ENCODE measurements around the gene RBM19.
"Not testable (repeated sequence)": the region's sequence is repeated elsewhere in the genome, so short reads cannot be mapped to it uniquely, and the experiment has no call there.

RBM19 gene

GRCh38 chr12:113905829-113906228 is 60.3 kb downstream of the RBM19 start:
- no peak for DNase-seq (ENCODE audit: low read depth, low spot score)

DNA sequence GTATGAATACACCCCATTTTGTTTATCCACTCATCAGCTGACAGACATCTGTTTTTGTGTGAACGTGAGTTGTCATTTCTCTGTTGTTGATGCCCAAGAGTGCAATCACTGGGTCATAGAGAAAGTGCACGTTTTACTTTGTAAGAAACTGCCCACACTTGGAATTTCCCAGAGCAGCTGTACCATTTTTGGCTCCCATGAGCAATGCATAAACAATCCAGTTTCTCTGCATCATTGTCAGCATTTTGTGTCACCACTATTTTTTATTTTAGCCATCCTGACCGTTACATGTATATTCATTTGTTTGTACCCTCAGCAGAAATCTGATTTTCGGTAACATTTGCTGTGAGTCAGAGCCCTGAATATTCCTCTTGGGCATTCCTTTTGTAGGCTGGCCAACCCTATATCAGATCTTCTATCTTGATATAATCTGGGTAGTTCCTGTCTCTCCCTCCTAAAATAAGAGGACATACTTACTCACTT is 62.7 kb downstream of the RBM19 start:
- no peak for DNase-seq (ENCODE audit: low read depth, low spot score)

GRCh38 chr12:113901319-113901718 is 64.8 kb downstream of the RBM19 start:
- not testable (repeated sequence) for DNase-seq (ENCODE audit: low read depth, low spot score)

DNA sequence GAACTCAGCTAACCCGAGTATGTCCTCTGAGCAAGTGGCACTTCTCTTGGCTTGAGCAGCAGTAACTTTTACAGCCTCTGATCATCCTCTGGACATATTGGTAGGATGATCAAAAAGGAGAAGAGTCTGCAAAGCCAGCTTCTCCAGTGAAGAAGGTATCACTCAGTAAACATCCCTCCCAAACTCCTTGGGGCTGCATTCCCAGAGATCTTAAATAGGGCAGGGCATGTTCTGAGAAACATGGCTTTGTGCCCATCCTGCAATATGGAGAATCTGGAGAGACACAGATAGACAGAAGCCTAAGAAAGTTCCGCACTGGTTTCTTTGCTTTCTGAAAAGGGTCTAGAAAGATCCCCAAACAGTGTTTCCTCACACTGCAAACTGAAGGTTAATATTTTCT is 65.4 kb downstream of the RBM19 start:
- DNase-seq (ENCODE audit: low read depth, low spot score) = no peak

DNA sequence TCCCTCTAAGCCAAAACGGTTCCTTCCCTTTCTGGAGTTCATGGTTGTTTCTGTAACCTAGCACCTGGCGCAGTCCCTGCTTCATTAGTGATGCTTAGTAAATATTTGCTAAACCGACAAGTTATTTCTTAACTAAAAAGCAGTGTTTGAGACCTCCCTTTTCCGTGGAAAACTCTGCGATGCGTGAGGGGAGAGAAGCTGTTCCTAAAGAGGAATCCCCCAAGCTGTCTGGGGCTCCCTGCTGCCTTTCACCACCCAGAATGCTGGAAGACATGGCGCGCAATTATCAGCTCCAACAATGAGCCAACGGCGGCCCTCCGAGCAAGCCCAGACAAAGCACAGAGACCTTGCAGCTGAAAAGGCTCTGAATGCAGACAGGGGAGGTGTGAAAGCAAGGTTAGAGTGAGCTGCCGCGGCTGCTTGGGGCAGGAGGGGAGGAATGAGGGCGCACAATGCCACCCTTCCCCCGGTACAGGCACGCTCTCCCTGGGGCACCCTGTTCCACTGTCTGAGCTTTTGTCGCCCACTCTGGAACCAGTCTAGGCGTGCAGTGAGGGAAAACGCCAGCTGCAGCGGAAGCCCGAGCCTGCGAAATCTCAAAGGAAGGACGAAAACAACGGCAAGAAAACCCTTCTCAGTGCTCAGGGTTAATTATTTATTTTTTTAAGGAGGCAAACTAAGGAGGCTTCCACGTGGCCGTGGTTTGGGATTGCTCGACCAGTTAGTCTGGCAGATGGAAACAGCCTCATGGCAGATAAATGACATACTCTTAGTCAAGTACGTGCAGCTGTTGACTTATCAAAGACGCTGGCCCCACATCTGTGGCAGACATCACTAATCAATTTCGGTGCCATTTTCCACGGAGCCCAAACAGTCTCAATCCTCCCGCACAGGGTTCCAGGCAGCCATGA is 66.3 kb downstream of the RBM19 start:
- no peak for DNase-seq (ENCODE audit: low read depth, low spot score)

DNA sequence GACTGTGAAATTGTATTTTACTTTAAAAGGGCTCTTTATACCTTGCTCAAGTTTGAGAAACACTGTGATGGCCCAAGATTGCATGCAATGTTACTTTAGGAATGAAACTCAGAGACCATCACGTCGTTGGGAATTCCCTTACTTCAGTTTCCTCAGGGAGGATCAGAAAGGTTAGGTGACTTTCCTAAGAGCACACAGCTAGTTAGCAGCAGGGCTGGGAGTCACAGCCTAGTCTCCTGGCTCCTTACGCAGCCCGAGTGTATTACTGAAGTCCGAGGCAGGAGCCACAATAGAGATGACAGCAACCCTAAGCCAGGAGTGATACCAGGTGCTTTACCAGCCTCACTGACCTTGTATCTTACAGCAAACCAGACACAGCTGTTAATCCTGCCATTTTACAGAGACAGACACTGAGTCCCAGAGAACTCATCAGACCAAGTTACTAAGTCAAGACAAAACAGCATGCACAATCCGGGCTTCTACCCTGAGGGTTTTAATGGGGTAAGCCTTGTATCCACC is 67.0 kb downstream of the RBM19 start:
- DNase-seq (ENCODE audit: low read depth, low spot score) = no peak

- no peak for DNase-seq (ENCODE audit: low read depth, low spot score)
These were observed 67.7 kb downstream of the RBM19 start for GRCh38 chr12:113898466-113898865.

DNA sequence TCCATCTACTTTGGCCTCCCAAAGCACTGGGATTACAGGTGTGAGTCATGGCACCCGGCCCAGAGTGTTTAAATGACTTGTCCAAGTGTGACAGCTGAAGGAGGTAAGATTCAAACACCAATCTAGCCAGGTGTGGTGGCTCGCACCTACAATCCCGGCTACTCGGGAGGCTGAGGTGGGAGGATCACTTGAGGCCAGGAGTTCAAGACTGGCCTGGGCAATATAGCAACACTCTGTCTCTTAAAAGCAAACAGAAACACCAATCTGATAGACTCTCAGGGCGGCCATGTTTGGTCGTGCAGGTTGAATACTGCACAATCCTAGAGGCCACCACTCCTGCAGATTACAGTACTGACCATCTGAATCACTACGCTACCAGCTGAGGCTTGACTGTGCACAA is 68.7 kb downstream of the RBM19 start:
- DNase-seq (ENCODE audit: low read depth, low spot score) = no peak

- DNase-seq (ENCODE audit: low read depth, low spot score) = no peak
These were observed 69.3 kb downstream of the RBM19 start for GRCh38 chr12:113896841-113897240.

- peak; percentile 40 for DNase-seq (ENCODE audit: low read depth, low spot score)
These were observed 69.9 kb downstream of the RBM19 start for GRCh38 chr12:113896194-113896593.

DNA sequence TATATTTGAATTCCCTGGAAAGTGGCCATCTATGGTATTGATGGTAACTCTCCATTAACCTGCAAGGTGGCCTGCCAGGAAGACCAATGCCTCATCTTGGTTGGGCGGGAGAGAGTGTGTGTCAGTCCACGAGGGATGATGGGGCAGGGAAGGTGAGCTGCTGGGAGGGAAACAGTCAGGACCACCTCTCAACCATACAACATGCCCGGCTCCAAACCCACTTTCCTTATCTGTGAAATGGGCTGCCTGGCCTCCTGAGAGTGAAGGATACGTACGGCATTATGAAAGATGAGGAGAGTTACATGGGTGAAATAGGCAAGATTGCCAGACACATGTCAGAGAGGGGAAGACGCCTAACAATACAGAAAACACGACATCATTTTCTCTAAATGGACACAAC is 70.9 kb downstream of the RBM19 start:
- no peak for DNase-seq (ENCODE audit: low read depth, low spot score)

DNA sequence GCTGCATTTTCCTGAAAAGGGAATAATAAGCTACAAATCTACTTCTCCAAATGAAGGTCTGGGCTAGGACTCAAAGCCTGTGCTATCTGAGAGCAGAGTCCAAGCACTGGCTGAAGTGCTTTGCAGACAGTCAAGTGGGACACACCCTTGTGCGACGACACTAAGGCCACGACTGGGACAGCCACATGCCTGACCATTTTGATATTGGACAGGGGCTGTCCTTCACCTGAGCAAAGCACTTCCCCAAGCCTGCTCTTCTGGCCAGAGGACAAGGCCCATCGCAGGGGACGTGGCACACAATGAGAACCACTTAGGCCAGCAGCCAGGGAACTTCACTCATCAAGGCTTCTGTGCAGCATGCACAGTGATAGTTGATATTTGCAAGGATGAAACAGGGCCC is 71.4 kb downstream of the RBM19 start:
- DNase-seq (ENCODE audit: low read depth, low spot score) = no peak

GRCh38 chr12:113893221-113893620 is 72.9 kb downstream of the RBM19 start:
- no peak for DNase-seq (ENCODE audit: low read depth, low spot score)

DNA sequence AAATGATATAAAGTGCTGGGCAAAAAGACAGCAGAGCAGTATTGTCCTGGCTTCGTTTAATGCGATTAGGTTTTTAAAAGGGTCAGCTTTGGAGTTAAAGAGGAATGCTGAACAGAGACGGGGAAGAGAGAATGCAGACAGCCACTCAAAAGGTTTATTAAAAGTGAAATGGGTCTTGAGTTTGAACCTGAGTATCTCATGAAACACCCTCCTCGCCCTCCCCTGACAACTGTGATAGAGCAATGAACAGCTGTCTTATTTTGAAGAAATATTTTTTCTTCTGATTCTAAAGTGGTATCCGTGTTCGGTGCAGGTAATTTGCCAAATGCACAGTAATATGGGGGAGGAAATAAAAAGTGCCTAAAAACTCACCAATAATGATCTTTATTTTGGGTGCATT is 73.6 kb downstream of the RBM19 start:
- DNase-seq (ENCODE audit: low read depth, low spot score) = no peak

DNA sequence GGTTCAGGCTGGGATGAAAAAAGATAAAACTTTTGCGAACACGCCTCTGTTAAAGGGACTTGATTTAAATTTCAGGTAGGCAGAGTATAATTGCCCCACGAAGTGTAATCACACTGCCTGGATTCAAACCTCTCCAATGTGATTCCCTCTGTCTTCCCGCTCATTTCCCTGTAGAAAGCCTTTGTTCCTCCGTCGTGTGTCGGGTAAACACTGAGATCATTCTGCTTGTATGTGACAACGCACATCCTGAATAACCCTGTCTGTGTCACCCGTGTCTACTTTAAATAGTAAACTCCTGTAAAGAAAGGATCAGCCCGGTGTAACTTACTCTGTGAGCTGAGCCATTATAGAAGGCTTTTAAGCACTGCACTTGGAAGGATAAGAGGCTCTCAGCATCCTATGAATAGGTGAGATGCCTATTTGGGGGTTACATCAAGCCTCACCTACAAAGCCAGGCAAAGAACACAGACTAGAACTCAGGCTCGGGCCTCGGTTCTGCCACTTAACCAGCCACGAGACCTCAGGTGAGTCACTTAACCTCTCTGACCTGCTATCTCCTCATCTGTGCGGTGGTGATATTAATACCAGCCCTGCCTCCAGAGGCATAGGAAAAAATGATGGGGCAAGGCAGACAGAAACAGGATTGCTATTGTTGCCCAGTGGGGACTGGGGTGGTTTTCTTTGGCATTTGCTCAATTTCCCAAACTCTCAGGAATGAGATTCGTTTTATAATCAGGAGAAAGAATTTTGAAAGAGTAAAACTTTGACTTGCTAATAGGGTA is 74.2 kb downstream of the RBM19 start:
- no peak for DNase-seq (ENCODE audit: low read depth, low spot score)

GRCh38 chr12:113891167-113891692 is 74.9 kb downstream of the RBM19 start:
- no peak for DNase-seq (ENCODE audit: low read depth, low spot score)

DNA sequence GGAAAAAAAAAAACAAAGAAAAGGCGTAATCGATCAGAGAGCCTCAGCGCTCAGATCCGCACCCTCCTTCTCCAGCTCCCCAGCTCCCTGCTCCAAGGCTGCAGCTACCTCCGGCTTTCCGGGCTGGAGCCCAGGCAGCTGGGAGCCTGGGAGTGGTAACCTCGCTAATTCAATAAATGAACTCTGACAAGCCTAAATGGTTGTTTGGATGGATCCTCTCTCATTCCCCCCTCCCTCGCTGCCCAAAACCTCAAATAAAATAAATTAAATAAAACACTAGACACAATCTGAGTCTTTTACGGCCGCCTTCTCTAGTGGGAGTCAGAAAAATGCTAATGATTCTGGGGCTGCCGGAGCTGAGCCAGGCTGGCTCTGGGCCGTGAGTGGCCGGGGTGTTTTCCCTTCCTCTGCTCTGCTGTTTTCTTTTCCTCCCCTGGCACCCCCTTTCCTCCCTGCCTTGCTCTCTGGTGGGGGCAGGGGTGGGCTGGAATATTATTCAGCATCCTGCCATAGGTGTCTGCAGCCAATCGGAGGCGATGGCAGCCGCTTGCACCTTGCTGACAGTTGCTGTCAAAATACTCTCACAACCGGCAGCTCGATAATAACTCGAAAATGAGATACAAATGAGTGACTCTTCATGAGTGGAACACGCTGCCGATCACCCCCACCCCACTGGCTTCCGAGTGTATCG is 76.1 kb downstream of the RBM19 start:
- no peak for DNase-seq (ENCODE audit: low read depth, low spot score)

DNA sequence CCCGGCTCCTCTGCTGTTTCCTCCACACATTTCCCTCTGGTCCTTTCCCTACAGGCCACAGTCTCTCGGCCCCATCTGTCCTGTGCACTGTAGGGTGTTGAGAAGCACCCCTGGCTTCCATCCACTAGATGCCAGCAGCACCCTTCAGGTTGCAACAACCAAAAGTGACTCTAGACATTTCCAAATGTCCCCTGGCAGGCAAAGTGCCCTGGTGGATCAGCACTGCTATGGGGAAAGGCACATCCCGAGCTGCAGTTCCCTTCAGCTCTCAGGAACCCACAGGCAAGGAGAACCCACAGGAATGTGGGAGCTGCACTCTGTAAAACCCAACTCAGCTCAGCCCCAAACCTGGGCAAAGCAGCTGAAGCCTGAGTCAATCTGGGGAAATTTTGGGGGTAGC is 77.0 kb downstream of the RBM19 start:
- no peak for DNase-seq (ENCODE audit: low read depth, low spot score)

DNA sequence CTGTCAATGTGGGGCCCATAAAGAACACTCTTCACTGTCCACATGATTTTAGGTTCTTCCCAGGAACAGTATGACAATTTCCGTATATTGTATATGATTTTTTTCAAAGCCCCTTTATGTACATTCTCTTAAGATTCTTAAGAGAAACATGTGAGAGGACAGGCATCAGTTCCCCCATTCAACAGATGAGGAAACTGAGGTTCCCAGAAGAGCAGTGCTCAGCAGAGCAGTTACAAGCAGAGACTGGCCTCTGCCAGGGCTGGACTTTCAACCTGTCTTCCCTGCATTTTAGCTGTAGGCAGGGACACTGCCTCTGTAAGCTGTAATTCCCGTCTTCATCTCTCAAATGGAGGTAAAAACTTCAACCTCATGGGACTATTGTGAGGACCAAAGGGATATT is 77.7 kb downstream of the RBM19 start:
- DNase-seq (ENCODE audit: low read depth, low spot score) = no peak

DNA sequence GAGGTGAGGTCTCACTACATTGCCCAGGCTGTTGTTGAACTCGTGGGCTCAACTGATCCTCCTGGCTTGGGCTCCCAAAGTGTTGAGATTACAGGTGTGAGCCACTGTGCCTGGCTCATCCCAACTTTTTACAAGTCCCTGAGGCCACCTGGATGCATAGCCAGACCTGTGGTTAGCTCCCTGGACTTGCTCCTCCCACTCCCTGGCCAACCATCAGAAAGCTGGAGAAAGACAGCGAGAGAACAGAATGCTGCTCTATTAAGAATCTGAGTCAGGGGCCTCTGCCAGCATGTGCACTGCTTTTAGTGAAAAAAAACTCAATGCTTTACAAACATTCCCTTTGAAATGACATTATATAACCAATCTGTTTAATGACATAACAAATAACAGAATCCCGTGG is 78.2 kb downstream of the RBM19 start:
- DNase-seq (ENCODE audit: low read depth, low spot score) = no peak

- DNase-seq (ENCODE audit: low read depth, low spot score) = no peak
These were observed 79.4 kb downstream of the RBM19 start for GRCh38 chr12:113886721-113887120.

- DNase-seq (ENCODE audit: low read depth, low spot score) = no peak
These were observed 81.7 kb downstream of the RBM19 start for GRCh38 chr12:113884392-113884791.

All from iPS DF 19.7 (cell line).